Hepatocyte (in vitro differentiated cells): Measurements from ENCODE around the gene ABHD17B.

Experiments
- EZH2 ChIP-seq: fragments of 200-600 bp; sonication (generic); IDR thresholded peaks from 2 replicates; pipeline ENCODE4 v1.6.1; 2016; ENCODE audit warnings: antibody characterized with exemption, mild to moderate bottlenecking, borderline replicate concordance
- TF ChIP-seq, protein P1 (sequence below): fragments of 200-600 bp; sonication (generic); IDR thresholded peaks from 2 replicates; pipeline ENCODE4 v1.5.1; 2016; ENCODE audit warnings: antibody characterized with exemption, mild to moderate bottlenecking; ENCODE audit not compliant: poor library complexity

- TF ChIP-seq, protein P1, sequence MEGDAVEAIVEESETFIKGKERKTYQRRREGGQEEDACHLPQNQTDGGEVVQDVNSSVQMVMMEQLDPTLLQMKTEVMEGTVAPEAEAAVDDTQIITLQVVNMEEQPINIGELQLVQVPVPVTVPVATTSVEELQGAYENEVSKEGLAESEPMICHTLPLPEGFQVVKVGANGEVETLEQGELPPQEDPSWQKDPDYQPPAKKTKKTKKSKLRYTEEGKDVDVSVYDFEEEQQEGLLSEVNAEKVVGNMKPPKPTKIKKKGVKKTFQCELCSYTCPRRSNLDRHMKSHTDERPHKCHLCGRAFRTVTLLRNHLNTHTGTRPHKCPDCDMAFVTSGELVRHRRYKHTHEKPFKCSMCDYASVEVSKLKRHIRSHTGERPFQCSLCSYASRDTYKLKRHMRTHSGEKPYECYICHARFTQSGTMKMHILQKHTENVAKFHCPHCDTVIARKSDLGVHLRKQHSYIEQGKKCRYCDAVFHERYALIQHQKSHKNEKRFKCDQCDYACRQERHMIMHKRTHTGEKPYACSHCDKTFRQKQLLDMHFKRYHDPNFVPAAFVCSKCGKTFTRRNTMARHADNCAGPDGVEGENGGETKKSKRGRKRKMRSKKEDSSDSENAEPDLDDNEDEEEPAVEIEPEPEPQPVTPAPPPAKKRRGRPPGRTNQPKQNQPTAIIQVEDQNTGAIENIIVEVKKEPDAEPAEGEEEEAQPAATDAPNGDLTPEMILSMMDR: no peak
- no peak for TF ChIP-seq EZH2
Observed at GRCh38 chr9:71921190-71921814, 10.3 kb upstream of the ABHD17B start.
